GM18858 (cell line): Measurements from ENCODE around the gene PSME1.
"Not testable (repeated sequence)": the region's sequence is repeated elsewhere in the genome, so short reads cannot be mapped to it uniquely, and the experiment has no call there.

ENCODE experiments used
- ATAC-seq: cut with Tn5 transposase; IDR thresholded peaks from one replicate; pipeline ENCODE4 v1.9.1; 2021; ENCODE audit not compliant: unreplicated experiment

PSME1 gene

DNA sequence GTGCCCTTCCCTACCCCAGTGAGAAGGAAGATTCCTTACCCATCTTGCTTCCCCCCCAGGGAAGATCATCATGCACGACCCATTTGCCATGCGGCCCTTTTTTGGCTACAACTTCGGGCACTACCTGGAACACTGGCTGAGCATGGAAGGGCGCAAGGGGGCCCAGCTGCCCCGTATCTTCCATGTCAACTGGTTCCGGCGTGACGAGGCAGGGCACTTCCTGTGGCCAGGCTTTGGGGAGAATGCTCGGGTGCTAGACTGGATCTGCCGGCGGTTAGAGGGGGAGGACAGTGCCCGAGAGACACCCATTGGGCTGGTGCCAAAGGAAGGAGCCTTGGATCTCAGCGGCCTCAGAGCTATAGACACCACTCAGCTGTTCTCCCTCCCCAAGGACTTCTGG, 32.5 kb upstream of the PSME1 start:
- no peak for ATAC-seq

DNA sequence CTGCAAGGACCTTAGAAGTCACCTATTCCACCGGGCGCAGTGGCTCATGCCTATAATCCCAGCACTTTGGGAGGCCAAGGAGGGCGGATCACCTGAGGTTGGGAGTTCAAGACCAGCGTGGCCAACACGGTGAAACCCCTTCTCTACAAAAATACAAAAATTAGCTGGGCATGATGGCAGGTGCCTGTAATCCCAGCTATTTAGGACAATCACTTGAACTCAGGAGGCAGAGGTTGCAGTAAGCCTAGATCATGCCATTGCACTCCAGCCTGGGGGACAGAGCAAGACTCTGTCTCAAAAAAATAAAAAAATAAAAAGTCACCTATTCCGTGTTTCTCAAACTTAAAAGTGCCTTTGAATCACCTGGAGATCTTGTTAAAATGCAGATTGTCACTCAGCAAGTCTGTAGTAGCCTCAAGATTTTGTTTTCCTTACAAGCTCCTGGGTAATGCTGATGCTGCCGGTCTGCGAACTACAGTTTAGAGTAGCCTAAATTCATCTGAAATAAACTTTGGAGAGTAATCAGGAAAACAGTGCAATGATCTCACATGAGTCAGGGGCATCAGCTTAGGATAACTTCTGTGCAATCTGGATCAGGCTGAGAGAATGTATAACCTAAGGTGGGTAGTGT, 30.3 kb upstream of the PSME1 start:
- ATAC-seq, result not testable (repeated sequence)

GRCh38 chr14:24106672-24107271, 29.2 kb upstream of the PSME1 start:
- ATAC-seq, result no peak

DNA sequence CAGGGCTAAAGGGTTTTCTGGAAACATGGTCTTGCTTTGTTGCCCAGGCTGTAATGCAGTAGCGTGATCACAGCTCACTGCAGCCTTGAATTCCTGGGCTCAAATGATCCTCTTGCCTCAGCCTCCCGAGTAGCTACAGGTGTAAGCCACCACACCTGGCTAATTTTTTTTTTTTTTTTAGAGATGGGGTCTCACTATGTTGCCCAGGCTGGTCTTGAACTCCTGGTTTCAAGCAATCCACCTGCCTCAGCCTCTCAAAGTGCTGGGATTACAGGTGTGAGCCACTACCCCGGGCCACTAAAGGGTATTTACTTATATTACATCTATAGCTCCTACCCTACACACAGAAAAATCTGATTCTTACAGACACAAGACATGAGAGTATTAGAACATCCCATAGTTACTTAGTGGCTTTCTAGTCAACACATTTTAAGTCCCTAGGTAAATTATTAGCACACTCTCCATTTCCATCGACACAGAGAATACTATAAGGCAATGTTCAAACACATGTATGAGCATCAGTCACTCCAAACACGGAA, 27.6 kb upstream of the PSME1 start:
- peak; percentile 21 for ATAC-seq

- no peak for ATAC-seq
Measured at GRCh38 chr14:24110060-24110459, 25.9 kb upstream of the PSME1 start.

- no peak for ATAC-seq
Measured at GRCh38 chr14:24110523-24110922, 25.5 kb upstream of the PSME1 start.

DNA sequence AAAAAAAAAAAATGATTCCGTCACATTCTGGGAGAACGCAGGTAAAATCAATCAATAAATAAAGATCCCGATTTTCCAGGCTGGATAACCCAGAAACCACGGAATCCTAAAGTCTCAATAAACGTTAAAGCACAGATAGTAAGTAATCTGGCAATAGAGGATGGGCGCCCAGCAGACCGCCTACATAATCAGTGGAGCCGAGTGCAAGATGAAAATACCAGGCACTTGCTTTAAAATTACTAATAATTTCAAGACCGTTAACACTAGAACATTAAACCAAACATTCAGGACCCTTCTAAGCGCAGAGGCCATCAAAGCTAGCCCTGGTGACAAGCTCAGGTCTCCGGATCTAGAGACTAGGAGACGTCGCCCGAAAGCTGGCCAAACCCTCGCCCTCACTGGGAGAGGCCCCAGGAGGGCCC, 22.6 kb upstream of the PSME1 start:
- no peak for ATAC-seq

DNA sequence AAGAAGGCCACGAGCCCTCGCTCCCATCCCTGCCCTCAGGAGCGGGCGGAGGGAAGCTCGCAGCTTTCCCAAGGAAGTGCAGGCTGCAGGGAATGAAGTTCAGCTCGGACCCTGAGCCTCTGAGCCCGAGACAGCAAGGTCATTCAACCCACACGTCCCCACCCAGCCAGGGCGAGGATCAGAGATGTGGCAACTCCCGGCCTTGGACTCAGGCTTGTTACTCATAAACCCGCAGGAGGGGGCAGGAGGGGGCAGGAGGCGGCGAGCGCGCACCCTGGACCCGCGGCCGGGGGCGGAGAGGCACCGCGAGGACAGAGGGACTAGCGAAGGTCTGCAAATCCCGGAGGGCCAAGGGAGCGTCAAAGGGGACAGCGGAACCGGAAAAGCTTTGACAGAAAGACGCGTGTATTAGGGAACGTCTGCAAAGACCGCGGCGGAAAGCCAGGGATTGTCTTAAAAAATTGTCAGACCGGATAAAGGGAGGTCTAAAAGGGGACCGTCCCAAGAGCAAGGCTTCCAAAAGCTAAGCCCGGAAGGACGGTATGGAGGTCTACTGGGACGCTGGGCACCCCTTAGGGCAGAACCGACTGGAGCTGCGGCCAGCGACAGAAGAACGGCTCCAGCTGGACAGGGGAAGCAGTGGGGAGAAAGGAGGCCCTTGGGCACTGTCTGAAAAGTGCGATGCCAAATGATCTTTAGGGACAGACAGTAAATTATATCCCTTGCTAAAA, 22.0 kb upstream of the PSME1 start:
- ATAC-seq, result no peak

DNA sequence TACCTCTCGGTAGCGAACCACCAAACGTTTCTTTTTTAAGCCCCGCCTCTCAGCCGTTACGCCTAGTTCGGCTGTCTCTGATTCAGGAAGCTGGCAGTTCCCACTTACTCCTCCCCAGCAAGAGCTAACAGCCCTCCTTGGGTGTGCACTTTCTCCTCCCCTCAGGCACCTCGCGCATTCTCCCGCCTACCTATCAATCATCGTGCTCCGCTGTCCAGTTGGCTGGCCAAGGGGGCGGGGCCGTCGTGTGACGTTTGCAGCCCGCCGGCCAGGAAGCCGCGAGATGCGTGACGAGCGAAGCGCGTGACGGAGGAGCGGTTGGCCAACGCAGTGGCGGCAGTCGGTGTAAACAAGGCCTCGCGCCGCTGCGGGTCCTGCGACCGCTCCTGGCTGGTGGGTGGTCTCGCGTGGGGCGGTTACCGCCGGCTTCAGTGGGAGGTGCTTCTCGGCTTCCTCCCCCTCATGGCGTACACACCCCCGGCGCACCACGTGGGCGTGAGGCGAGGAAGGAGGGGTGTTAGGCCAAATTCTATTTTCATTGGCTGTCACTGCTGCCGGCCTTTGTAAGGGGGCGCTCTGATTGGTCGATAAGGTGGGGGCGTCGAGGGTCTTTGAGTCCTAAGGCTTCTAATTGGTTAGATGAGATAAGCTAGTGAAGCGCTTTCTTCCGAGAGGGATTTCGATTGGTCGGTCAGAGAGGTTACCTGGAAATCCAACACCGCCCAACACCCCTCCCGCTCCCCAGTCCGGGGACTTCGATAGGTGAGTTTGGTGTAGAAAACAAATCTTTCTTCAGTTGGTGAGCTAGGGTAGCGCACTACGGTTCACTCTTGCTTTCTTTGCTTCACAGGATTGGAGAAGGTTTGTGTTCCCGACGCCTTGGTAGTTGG, 21.2 kb upstream of the PSME1 start, which contains the start of the genes DCAF11 and NRL:
Gene DCAF11 (plus strand): TSS at position 246 of the 890 bp plus-strand sequence. CDS start 818 bp downstream, outside the sequence.
Gene NRL (minus strand): TSS at position 418 of the 890 bp plus-strand sequence. CDS start 32,101 bp downstream, outside the sequence.
- ATAC-seq, result peak; percentile 80

- ATAC-seq, result no peak
Measured at GRCh38 chr14:24115422-24116127, 20.4 kb upstream of the PSME1 start.

GRCh38 chr14:24116128-24116814, 19.7 kb upstream of the PSME1 start:
- no peak for ATAC-seq

DNA sequence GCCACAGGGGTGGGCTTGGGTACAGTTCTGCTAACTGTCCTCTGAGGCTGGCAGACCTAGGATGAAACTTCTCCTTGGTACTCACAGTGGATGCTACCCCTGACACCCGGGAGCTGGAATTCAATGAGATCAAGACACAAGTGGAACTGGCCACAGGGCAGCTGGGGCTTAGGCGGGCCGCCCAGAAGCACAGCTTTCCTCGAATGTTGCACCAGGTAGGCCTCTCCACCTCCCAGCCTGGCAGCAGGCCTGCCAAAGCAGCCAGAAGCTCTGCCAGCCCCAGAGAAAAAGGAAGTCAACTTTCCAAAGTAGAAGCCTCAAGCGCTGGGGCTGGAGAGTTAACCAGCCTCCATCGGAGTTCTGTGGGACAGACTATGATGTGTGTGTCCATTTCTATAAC, 18.8 kb upstream of the PSME1 start:
- no peak for ATAC-seq

DNA sequence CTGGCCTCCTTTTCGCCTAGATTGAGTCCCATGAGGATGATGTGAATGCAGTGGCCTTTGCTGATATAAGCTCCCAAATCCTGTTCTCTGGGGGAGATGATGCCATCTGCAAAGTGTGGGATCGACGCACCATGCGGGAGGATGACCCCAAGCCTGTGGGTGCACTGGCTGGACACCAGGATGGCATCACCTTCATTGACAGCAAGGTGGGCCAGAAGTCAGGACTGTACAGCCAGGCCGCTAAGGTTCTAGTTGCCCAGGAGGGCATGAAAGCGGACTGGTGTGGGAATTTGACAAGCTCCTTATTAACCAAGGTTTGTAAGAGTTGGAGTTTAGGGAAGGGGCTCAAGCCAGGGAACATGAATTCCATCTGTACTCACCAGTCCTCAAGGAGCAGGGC, 16.3 kb upstream of the PSME1 start:
- ATAC-seq, result no peak

- ATAC-seq, result no peak
Measured at GRCh38 chr14:24121210-24121609, 14.8 kb upstream of the PSME1 start.

- no peak for ATAC-seq
Measured at GRCh38 chr14:24122416-24122815, 13.6 kb upstream of the PSME1 start.

DNA sequence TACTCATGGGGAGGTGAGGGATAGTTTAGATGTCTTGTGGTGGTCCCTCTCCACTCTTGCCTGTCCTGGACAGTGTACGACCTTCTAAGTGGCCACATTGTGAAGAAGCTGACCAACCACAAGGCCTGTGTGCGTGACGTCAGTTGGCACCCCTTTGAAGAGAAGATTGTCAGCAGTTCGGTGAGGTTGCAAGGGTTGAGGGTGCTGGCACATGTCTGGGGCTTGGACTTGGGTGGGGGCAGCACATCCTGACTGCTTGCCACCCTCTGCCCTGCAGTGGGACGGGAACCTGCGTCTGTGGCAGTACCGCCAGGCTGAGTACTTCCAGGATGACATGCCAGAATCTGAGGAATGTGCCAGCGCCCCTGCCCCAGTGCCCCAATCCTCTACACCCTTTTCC, 13.1 kb upstream of the PSME1 start:
- ATAC-seq, result no peak

DNA sequence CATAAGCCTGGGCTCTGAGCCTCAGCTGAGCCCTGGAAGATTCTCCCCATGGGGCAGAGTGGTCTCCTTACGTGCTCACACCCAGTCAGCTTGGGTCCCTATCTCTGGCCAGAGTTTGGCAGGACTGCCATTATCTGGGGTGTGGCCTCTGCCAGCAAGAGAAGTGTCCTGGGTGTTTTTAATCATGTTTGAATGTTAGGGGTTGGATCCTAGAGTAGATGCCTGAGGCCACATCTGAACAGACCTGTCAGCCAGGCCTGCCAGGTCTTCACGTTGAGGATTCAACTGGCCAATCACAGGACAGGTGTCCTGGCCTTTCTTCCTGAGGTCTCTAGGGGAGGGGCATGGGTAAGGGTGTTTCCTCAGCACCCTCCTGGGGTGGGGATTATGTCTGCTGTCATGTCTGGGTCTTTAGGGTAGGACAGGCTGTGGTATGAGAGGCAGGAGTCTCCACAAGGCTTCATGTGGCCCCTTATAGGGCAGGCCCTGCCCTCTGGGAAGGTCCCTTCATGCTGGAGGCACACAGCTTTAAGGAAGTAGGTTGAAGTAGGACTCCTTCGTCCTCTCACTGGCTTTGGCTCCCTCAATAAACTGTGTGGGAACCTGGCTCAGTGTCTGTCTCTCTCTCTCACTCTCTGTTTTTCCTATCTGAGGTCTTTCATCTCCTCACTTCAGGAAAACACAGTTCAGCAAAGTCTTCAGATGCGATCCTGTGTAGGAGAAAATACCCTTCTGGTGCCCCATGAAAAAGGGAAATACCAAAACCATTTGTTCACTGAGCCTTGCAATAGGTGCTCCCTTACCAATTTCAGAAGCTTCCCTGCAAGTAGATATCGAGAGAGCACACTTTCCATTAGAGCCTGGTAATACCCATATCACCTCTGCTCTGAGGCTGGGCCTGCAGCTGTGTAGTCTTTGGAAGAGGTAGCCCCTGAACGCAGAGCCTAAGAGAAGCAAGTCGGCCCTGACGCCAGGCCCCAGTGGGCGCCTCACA, 12.3 kb upstream of the PSME1 start:
- ATAC-seq, result peak; percentile 44

GRCh38 chr14:24126939-24127338, 9.1 kb upstream of the PSME1 start:
- ATAC-seq, result no peak
